Stimulated activated CD4-positive, alpha-beta T cell treated with anti-CD3 and anti-CD28 coated beads, Interleukin-4, amount 100 ng/mL, for 48 hours (primary cell): ENCODE measurements around the gene FBP1.

Source experiments
- DNase-seq, 2 donors: peaks; one replicate each; pipeline ENCODE4 v3.0.0-alpha.2; 2020; ENCODE audit warnings: low read depth in 2 of 2

The FBP1 gene

DNA sequence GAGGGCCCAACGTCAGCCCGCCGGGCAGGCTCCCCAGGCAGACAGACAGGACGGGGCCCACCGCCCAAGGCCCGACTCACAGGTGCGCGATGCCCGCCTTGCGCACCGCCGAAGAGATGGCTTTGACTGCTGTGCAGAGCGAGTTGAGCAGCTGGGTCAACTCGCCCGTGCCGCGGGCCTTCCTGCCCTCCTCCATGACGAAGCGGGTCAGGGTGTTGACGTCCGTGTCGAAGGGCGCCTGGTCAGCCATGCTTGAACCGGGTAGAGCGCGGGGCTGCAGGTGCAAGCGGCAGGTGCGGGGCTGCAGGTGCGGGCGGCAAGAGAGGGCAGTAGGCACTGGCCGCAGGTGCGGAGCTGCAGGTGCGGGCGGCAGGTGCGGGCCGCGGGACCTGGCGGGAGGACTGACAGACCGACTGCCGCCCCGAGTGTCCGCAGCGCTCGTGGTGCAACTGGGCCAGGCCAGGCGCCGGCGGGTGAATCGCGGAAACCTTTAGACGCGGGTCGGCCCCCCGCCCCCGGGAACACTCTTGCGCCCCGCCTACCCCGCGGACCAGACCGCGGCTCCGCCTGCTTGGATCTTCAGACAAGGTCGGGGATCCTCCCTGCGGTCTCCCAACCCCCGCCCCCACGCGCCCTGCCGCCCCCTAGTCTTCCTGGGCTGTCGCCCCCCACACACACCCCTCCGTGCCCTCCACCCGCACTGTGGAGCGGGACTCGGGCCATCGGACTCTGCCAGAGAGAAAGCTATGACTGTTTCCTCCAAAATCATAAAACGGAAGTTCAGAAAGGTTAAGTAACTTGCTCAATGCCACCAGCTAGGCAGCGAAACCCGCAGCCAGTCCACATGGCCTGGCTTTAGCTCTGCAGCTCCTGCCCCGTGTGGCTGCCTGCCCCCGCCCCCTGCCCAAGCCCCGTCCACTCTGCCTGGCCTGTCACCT lies at the start of gene FBP1:
FBP1 (minus strand) TSS at position 458 of the 938 bp plus-strand sequence; CDS start at position 250, 208 bp downstream.
- DNase-seq, result peak; percentile 8 to 28

DNA sequence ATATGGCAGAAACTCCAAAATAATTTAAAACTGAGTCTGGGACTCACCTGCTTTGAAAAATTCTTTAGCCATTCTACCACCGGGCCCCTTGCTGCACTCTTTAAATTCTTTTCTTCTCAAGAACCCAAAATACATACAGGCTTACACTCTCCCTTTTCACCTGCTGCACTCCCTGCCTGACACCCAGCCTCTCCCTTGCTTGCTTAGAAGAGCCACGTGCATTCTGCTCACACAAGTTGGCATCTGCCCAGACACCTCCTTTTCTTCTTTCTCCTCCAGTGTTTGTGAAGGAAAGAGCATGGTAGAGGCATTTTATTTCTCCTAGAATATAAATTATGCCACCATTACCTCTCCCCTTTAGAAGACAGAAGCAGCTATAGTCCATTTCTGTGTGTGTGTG lies 48.1 kb upstream of the FBP1 start:
- no peak for DNase-seq

DNA sequence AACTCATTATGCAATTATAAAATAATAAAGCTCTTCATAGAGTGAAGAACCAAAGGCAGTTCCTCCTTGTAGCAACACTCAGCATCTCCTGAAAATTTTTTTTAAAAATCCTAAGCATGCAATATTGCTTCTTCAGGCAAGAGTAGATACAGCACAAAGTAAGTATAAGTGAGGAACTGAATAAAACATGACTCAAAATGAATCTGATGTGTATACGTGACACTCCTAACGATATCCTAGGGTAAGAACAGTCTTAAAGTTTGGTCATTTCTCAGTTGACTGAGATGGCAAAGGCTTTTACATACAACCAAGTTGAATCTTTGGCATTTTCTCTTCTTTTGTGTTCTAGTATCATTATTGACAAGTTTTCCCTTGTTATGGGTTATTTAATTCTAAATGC lies 46.0 kb upstream of the FBP1 start:
- no peak for DNase-seq

DNA sequence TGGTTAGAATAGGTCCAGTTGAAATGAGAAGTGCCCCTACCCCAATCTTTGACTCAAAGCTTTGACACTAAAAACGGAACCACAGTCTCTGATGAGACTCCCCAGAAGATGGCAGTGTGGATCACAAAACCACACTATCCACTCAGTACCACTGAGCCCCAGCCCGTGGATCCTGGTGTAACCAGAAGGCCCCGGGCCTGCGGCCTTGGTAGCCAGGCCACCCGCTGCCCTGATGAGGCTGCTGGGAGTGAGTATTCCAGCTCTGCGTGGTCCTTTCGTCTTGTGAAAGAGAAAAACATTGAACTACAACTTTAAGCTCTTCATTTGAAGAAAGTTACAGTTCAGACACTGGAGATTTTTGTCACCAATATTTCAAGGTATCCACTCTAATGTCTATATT lies 42.2 kb upstream of the FBP1 start:
- DNase-seq, result peak; percentile 34 to 38

DNA sequence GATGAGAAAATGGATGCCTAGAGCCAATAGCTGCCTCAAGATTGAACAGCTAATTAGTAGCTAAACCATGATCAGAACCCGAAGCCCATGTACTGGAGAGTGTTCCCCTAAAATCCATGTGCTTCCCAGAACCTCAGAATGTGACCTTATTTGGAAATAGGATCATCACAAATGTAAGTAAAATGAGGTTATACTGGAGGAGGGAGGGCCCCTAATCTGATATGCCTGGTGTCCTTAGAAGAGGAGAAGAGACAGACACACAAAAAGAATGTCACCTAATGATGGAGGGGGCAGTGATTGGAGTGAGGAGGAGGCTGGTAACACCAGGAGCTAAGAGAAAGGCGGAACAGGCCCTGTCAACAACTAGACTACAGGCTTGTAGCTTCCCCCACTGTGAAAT lies 41.3 kb upstream of the FBP1 start:
- no peak for DNase-seq

DNA sequence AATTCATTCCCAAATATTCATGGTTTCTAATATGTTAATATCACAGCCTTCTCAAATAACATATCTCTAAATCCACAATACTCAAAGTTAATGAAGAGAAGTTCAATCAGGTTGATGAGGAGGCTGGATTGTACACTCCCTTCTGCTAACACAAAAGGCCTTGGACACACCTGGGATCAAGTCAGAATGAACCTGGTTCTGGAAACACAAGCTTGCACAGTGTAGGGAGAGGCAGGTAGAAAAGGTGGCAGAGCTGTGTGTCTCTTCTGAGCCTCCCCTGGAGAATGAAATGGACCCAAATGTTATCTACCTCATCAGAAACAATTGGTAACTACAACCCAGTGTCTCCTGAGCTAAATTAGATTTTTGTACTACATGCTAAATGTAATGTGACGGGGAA lies 40.7 kb upstream of the FBP1 start:
- DNase-seq, result no peak

DNA sequence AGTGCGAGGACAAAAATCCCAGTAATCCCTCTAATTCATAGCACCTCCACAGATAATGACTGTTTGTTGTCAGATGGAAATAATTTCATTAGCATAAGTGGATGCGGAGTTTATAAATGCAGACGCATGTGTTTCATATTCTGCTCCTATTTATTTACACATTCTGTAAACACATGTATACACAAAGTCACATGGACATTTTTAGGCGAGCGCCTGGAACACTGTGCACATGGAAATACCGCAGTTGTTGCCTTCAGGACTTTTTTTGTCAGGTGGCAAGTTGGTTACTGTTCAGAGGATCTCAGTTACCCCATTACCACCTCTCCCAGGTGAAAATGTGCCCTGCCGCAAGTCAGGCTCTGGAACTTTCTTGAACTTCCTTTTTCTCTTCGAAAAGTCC lies 40.3 kb upstream of the FBP1 start:
- DNase-seq, result no peak

DNA sequence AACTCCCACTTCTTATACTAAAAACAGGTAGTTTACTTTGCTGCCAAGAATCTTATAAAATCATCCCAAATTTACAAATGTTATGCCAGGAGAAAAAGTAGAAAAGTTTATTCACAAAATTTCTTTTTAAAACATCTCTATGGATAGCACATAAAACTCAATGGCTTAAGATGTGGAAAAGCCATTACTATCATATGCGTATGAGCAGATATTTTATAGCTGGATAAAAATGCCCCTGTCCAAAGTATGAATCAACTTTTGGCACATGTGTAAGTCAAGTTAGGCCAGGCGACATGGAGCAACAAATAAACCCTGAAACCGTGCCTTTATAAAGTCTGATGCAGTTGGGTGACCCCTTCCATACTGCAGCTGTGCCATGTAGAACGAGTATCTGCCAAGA lies 38.6 kb upstream of the FBP1 start:
- no peak for DNase-seq

DNA sequence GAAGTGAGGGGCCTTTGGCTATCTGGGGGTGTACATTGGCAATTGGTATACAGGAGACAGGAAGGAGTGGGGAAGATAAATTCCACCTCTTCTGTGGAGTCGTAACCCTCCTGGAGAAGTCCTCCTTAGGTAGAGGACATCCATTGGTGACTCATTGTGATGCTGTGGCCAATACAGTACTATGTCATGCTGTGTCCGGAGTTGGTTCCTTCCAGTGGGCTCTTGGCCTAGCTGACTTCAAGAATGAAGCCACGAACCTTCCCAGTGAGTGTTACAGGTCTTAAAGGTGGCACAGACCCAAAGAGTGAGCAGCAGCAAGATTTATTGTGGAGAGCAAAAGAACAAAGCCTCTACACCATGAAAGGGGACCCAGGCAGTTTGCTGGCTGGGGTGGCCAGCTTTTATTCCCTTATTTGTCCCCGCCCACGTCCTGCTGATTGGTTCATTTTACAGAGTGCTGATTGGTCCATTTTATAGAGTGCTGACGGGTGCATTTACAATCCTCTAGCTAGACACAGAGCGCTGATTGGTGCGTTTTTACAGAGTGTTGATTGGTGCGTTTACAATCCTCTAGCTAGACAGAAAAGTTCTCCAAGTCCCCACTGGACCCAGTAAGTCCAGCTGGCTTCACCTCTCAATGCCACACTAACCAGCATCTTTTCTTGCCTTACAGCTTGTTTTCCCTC lies 37.3 kb upstream of the FBP1 start:
- DNase-seq, result no peak

DNA sequence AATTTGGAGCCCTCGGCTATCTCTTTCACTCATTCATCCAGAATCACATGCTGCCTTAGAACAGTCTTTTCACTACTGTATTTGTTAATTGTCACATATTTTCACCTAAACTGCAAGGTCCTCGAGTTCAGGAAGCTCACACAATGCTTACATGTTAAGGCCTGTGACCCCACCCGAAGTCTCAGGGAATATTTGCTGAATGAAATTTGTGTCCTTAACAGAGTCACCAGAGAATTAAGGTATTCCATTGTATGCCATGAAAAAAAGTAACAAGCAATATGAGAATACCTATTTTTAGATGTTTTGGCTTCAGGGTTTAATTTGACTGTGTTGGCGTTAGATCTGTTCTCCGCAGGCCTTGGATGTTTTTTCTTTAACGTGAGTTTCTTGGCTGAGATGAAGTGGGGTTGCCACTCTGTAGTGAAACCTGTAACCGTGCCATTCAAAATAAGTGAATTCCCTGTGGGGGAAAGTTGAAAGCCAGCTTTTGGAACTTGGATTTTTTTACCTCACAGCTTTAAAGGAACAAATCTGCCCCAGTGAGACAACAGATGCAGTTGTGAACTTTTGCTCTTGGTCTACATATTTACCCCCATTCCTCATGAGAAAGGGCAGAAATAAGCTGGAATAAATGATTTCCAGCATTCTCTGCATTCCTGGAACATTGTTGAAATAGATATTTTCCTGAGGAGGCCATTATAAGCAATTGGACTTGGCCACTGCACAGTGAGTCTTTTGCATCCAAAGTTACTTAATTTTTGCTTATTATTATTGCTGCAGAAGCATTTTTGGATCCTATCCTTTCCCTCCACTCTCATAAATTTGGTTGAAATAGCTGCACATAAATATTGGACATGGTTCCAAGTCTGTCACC lies 35.9 kb upstream of the FBP1 start:
- DNase-seq, result no peak

DNA sequence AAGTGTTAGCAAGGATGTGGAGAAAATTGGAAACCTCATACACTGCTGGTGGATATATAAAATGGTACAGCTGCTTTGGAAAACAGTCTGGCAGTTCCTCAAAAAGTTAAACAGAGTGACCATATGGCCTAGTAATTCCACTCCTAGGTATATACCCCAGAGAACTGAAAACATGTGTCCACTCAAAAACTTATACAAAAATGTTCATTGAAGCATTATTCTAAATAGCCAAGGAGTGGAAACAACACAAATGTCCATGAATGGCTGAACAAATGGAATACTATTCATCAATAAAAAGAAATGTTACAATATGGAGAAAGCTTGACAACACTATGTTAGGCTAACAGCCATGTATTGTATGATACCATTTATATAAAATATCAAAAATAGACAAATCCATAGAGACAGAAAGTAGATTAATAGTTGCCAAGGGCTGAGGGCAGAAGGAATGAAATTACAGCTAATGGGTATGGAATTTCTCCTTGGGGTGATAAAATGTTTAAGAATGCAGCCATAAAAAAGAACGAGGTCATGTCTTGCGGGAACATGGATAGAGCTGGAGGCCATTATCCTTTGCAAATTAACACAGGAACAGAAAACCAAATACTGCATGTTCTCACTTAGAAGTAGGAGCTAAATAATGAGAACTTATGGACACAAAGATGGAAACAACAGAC lies 33.6 kb upstream of the FBP1 start:
- no peak for DNase-seq

DNA sequence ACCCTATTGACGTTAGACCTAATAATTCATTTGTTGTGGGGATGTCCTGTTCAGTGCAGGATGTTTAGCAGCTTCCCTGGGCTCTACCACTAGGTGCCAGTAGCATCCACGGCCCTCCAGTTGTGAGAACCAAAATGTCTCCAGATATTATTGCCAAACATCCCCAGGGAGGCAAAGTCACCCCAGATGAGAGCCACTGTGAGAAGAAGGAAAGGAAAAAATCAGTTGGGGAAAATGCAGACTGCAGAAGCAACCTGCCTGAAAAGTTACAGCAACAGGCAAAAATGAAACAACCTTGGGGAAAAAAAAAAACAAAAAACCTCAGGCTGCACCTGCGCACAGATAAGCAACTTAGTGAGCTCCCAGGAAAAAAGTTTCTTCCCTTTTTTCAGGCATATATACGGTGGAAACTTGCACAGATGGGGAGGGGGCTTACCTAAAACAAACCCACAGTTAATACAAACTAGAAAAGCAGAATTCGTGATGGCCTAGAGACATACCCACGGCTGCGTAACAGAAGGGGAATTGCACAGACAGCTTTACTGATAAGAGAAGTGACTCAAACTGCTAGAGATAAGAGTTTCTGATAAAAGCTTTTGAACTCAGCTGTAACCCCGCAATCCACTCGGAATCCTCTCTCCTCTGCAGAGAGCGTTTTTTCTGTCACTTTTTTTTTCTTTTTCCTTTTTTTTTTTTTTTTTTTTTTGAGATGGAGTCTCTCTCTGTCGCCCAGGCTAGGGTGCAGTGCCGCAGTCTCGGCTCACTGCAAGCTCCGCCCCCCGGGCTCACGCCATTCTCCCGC lies 29.8 kb upstream of the FBP1 start:
- DNase-seq, result peak; percentile 27 to 44

DNA sequence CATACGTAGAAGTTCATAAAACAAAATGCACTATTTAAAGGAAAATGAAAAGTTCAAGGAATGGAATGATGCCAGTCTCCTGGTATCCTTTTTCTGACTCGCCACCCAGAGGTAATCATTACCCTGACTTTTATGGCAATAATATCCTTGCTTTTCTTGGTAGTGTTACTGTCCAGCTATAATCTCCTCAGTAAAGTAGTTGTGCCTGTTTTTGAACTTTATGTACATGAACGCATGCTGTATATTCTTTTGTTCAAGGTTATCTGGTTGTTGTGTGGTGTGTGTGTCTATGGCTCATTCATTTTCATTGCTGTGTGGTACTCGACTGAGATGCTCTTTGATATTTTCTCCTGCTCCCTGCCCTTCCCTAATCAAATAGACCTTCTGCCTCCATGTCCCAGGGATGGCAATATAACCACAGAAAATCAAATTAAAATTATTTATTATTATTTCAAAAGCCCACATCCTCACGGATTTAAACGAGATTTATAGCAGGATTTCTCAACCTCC lies 29.2 kb upstream of the FBP1 start:
- DNase-seq, result no peak

DNA sequence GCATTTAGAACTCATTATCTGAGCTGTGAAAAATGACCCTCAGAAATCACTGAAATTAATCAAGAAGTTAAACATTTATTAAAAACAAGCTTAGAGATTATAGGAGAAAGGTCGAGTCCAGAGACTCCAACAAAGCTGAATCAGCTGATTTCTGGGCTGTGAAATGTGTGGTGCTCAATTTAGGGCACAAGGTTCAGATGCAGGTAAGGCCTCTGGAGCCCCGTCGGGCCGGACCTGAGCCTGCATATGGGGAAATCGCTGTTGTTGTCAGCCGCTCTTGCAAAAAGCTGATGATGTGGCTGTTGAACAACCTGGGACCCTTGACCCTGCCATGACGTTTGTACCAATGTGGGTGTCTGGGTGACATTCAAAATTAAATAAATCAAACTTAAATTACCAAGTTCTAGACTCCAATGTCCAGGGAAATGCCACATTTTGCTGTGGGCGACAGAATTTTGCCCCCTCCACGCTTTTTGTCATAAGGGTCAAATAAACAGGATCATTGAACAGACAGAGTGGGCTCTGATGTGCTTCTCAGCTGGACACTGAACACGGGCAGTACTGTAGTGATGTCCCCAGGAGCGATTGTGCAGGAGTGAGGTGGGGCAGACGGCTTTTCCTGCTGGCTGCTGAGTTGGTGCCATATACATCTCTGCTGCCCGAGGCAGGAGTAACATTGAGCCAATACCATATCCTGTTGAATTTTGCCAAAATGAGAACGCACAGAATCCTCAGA lies 27.2 kb upstream of the FBP1 start:
- DNase-seq, result no peak

DNA sequence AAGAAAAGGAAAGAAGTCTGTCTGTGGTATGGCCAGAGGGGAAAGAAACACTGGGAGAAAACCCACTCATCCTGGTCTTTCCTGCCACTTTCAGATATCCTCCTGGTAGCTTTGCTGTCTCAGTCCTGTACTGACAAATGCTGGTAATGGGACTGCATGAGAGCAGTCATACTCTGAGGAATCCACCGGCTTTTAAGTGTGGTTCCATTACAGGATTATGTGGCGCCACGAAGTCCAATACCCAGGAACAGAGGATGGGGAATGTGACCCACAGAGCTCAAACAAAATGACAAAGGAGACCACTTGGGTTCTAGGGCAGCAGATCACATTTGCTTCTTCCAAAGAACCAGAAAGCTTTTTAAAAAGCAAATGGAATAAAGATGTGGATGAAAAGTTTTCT lies 26.3 kb upstream of the FBP1 start:
- DNase-seq, result no peak

DNA sequence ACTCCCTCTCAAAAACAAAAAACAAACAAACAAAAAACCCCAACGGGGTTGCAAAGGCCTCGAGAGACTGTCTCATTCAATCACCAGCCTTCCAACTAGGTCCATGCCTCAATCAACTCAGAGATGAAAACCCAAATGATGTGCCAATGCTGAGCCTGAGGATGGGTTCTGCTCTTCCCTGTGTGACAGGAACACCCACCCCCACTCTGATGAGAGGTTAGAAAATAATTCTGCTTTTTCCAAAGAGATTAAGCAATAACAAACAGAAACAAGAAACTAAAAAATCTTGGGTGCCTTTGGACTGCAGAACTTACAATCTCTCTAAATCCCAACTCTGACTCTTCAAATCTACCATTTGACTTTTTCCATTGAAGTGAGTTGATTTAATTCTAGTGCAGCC lies 25.5 kb upstream of the FBP1 start:
- no peak for DNase-seq

DNA sequence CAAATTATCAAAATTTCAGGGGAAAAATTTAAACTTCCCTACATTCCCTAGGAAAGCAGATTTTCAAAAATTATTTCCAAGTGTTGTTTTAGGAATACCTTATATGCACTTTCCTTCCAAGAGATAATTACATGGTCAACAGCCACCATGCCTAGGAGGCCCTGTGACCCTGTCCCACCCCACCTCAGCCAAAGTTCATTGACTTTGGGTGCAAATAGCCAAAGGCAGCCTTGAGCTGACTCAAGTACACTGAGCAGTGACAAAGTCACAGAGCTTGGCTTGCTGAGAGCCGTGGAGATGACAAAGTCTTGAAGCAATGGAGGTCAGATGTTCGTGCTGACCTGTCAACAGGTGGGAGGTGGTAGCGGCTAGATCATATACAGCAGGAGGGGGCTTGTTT lies 24.3 kb upstream of the FBP1 start:
- no peak for DNase-seq

DNA sequence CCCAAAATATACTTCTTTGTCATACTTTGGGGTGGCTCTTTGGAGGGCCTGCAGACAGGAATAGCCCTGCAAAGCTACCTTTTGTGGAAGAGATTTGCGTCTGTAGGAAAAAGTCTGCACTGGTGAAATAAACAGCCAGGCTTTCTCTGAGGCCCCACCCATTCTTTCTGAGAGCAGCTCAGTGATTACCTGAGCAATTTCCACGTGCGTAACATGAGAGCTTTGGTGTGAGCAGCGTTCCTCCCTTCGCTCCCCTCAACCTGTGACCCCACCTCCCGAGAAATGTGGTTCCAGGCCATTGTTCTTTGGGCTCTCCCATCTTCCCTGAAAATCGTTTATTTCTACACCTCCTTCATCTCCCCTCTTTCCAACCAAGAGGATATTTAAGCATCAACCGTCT lies 23.8 kb upstream of the FBP1 start:
- no peak for DNase-seq

DNA sequence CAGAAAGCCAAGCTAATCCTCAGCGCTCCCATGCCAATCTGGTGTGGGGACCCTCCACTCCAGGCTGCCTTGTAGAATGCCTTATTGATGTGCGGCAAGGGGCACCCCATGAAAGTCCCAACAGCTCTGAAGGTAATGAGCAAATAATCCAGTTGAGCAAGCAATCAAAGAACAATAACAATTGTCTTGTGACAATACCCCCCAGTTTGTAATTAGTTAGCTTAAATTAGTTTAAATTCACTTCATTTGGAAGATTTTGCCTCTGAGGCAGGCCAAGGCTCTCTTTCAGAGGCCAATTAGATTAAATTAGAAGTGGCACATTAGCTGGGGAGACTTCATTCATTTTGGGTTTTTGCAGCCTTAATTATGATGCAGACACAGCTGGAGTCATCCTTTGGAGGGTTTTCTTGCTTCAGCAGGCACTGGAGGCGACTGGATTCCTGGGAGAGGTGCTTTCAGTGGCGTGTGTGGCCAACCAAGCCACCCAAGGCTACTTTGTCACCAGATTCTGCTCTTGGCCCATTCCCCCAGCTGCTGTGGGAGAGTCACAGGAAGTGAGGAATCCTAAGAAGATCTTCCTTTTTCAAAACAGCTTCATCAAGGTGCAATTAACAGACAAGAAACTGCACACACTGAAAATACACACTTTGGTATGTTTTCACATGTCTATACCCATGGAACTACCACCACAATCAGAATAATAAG lies 17.9 kb upstream of the FBP1 start:
- DNase-seq, result no peak
